ENCODE data around the gene C19orf44.
A peak's percentile ranks its signal among the peaks of the same experiment; 100 is the strongest.

The C19orf44 gene

DNA sequence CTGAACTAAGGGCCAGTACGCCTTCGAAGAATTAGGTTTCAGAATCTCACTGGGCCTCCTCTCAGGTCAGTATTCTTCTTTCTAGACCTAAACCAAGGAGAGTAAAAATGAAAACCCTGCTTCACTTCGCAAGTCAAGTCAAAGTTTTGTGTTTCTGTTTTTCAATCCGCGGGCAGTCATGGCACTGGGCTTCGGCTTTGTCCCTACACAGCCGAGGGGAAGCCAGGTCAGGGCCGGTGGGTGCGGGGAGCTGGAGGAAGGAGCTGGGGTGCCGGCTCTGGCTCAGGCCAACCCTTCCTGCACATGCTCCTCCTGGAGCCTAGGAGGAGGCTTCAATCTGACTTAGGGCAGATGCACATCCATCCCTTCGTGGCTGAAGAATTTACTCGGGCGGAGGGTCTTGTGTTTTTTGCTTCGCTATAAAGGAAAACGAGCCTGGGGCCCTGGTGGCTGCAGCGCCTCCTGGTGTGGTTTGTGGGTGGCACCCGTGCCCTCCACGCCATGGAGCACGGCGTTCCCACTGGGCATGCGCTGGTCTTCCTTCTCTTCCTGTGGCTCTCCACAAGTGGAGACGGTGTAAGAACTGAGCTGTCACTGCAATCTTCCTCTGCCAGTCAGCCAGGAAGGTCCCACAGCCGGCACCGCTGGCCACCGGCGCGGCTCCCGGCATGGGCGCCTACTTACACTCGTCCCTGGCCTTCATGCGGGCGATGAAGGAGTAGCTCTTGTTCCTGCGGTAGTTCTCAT, 22.5 kb downstream of the C19orf44 start:
- no peak for DNase-seq

DNA sequence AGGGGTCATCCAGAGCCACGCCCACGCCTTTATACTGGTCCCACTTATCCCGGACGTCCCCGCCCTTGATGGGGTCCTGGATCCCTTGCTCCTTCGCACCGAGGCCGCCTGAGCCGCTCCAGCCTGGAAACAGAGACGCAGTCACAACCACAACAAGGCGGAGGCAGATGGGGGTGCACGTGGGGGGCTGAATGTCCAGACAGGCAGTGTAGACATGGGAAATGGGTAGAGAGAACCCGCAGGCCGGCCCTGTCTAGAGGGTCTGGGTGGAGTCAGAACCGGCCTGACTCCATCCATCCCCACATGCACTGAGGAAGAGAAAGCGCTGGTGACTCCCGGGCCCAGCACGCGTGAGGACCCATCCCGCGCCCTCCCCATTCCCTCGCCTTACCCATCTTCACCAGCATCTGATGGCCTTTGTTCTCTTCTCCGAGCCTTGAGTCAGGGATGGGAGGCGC, 23.1 kb downstream of the C19orf44 start:
- DNase-seq: no peak

DNA sequence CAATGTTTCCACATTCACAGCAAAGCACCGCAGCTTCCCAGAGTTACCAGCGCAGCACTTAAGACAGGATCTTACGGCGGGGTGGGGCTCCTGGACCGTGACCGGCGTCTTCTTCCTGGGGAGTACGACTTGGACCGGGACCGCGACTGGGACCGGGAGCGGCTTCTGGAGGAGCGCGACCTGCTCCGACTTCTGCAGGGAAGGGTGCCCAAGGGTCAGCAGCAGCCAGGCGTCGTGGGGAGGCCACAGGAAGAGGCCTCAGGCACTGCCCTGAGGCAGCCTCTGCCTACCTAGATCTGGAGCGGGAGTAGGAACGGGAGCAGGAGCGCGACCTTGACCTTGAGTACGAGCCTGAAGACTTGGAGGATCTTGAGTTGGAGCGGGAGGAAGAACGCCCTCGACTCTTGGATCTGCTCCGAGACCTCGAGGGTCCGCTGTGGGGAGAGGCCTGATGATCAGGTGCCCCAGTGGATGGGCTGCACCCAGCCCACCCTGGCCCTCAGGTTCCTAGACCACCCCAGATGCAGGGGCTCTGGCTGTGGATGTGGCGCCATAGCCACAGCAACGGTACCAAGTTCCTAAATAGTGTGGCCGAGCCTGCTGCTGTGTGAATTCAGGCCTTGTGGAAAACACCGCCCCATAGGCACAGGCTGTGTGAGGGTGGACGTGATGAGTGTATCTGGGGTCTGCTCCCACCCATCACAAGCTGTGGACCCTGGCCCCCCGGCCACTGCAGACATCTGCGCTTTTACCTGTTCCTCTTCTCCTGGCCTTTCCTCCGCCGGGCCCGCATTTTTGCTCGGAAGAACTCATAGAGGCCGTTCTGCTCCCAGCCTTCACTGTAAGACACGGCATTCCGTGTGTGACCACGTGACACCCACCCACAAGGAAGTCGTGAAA, 24.1 kb downstream of the C19orf44 start:
- DNase-seq: no peak

DNA sequence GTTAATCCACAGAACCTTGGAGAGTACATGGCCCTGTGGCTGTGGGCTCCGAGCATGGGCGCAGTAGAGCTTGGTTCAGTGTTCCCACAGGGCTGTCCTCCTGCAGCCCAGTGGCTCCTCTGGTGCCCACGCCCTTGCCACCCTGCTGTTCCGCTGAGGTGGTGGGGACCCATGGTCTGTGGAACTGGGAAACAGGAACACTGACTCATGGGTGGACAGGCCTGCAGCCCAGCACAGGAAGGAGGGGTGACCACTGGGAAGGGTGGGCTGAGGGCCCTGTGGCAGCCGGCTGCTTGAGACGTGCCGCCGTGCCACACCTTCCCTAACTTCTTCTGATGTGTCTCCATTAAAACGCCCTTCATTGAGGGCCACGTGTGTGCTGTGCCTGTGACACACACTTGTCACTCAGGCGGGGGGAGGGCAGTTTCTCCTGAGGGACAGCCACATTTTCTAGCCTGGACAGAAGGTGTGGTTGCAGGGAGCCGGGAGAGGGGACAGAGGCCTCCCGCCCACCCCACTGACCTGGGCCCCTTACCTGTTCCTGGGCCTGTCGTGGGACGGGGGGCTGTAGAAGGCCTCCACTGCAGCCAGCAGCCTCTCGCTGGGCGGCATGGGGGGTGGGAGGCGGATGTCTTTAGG, 24.9 kb downstream of the C19orf44 start:
- no peak for DNase-seq

DNA sequence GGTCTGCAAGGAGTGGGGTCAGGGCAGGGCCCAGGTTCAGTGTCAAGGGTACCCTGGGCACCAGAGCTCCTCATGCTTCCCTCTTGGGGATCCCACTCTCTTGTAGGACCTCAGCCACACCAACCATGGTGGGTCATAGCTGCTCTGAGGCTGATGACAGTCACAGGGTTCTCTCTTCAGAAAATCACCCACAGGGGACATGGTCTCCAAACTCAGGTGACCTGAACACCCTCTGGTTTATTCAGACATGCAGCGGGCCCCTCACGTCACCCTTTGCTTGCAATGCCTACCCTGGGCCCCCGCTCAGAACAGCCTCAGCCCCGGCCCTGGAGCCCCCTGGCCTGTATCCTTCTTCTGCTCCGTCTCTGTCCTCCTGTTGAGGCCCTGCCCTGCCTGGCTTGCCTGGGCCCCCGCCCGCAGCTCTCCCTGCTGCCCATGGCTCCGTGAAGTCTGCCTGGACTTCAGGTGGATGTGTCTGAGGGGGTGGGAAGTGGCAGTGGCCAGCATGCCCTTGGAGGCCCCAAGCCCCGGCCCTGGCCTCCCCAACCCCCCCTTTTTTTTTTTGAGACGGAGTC, 25.6 kb downstream of the C19orf44 start:
- no peak for DNase-seq

DNA sequence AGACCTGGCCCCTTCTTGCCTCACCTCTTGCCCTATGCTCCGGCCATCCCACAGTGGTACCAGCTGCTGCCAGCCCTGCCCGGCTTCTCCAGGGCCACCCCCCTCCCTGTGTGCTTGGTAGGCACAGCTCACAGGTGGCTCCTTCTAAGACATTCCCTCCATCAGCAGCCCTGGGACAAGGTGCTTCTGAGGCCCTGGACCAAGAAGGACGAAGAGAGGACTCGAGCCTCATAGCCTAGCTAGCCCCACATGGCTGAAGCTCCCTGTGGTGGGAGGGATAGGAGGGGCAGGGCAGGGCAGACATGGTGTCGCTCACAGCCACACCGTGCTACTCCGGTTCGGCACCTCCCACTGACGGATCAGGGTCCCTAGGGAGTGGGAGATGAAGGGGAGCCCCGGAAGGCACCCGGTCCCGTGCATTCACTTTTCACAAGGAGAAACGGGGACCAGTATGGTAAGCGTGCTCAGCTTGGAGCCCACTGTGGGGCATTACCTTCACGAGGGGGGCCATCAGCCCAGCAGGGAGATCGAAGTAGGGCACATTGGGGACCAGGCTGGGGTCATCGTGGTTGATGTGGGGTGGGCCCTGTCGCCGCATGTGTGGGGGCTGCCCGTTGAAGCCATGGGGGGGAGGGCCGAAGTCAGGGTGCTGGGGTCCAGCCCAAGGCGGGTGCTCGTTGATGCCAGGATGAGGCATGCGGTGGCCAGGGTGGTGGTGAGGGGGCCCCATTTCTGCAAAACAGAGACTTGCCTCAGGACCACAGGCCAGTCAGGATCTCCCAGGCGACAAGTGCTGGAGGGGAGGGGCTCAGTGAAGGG, 26.6 kb downstream of the C19orf44 start:
- DNase-seq: no peak

GRCh38 chr19:16524991-16525734, 29.0 kb downstream of the C19orf44 start:
- no peak for DNase-seq

DNA sequence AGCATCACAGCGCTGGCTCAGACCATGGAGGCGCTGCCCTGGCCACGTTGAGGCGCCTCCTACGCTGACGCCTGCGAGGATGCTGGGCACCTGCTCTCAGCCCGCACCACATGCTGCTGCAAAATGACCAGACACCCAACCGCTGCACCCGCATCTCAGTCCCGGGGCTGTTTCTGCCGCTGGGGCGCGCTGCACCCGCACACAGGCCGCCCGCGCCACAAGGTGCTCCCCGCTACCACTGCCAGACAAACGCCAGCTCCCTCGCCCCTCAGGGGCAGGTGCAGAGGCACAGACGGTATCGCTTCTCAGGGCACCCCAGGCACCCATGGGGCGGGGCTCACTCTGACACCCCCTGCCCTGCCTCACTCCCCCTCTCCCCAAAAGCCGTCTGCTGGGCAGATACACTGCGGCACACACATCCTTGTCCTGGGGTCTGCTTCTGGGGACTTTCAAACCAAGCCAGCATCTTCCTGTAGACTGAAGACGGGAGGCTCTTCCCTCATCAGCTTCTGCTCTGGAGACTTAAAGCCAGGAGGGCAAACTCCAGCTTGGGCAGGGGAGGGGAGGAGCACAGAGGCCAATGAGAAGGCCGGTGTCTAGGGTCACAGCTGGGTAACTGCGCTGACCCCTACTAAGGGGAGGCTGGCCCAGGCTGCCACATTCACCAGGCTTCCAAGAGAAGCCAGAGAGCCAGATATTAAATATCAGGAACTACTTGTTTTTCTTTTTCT, 29.7 kb downstream of the C19orf44 start:
- no peak for DNase-seq

DNA sequence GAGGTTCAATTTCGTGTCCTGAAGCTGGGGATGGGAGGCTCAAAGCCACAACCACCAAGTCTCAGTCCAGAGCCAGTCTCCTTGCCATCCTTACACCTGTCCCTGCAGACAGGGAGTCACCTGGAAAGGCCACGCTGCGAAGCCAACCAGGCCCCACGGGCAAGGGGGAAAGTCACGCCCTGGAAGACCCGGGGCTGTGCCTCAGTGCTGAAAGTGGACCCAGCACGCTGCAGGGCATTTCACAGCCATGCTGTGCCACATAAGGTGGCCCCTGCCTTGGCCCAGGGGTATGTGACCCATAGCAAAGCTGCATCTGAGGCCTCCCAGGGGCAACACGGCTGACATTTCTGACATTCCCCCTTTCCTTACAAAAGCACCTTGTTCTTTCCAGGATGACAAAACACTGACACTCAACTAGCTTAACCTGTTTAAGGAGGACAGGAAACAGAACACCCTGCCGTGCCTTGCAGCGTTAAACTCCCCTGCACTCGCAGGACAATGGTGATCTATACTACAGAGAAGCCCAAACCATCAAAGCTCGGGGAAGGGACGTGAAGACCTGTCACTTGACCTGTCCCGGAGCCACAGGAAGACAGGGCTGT, 31.2 kb downstream of the C19orf44 start:
- DNase-seq: no peak

- DNase-seq: peak; percentile 23
These were observed 31.9 kb downstream of the C19orf44 start for GRCh38 chr19:16527971-16528521.

- DNase-seq: no peak
These were observed 33.4 kb downstream of the C19orf44 start for GRCh38 chr19:16529466-16530144.

DNA sequence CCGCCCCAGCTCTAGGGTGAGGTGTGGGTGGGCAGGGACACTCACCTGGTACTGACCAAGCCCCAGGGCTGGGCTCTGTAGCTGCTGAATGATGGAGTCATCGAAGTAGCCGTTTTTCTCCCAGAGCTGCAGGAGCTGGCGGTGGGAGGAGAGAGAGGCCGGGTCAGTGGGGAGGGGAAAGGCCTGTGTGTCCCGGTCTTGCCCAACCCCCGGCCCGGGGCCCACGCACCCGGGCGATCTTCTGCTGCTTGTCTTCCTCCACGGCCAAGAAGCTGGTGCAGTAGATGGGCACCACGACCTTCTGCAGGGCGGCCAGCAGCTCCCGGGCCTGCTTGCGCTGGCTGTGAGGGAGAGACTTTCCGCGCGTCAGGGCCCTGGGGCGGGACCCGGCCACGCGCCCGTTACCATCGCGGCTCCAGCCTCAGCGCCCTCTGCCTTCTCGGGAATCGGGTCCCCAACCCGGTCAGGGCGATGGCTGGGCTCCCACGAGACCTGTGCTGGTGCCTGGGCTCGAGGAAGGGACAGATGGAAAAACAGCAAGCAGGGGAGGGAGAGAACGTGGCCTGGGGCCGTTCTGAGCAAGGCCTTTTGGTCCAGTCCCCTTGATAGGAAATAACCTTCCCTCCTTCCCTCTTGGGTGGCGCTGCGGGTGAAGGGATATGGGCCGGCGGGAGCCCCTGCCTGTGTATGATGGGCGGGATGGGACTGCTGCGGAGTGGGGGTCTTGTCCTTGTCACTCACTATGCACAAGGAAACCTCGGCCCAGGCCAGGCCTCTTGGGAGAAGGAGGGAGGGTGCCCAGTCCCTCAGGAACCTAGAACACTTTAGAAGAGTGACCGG, 34.6 kb downstream of the C19orf44 start:
- no peak for DNase-seq

DNA sequence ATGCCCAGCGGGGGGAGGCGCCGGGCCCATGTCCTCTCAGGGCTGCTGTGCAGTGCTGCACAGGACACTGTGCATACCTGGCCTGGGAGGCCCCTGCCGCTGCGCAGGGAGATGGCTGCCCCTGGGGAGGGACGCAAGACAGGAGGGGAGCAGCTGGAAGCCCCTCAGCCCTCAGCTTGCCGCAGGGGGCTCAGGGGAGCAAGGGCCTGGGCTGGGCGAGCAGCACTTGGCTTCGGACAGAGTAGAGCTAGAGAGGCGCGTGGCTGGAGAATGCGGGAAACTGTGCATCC, 35.1 kb downstream of the C19orf44 start:
- no peak for DNase-seq

GRCh38 chr19:16532440-16533234, 36.4 kb downstream of the C19orf44 start:
- no peak for DNase-seq

GRCh38 chr19:16535381-16535780, 39.2 kb downstream of the C19orf44 start:
- no peak for DNase-seq

GRCh38 chr19:16536130-16536529, 39.9 kb downstream of the C19orf44 start:
- DNase-seq: no peak

DNA sequence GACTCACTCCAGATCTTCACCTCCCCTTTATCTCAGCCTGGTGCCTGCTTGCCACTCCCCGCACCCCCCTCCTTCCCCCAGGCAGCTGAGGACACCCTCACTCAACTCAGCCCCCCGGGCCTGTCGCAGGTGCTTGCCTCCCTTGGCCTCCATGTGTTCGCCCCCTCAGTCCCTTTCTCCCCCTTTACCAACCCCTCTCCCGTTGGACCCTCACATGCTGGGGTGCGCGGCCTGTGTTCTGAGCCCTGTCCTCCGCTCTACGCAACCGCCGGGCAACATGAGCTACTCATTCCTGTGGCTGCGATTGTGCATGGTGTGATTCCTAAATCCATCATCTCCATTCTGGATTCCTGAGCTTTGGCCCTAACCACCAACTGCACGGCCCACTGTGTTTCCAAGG, 40.9 kb downstream of the C19orf44 start:
- no peak for DNase-seq

GRCh38 chr19:16540948-16541347, 44.8 kb downstream of the C19orf44 start:
- DNase-seq: no peak

All from inflammatory macrophage treated with lipopolysaccharide for 4 hours (primary cell).